Fibroblast of gingiva (primary cell): ENCODE results near the gene KCNK13.
A peak's percentile ranks its signal among the peaks of the same experiment; 100 is the strongest.
"Not testable (repeated sequence)": the region's sequence is repeated elsewhere in the genome, so short reads cannot be mapped to it uniquely, and the experiment has no call there.

Experiments used
- DNase-seq: peaks from one replicate; pipeline ENCODE4 v3.0.0-alpha.2; 2011; ENCODE audit warnings: low read depth

KCNK13 gene

DNA sequence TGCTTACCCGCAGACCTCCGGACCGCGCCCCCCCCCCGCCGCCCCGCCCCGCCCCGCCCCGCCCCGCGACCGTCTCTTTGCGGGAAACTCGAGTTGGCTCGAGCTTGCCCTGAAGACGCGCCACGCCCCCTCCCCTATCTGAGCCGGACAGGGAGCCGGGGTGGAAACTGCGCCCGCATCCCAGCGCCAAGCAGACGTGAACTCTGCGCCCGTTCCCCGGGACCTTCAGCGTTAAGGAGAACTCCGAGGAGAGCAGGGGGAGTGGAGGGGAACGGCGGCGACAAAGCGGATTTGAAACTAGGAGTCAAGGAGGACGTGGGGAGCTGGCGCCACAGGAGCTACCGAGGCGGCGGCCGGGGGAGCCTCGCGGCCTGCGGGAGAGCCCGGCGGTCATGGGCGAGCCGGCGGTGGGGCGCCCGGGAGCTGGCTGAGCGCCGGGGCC lies at the start of gene KCNK13:
Gene KCNK13 (plus strand): TSS at position 310 of the 442 bp plus-strand sequence. CDS start 212 bp downstream, outside the sequence.
- DNase-seq: no peak

GRCh38 chr14:90017371-90017770 lies 44.4 kb upstream of the KCNK13 start:
- no peak for DNase-seq

DNA sequence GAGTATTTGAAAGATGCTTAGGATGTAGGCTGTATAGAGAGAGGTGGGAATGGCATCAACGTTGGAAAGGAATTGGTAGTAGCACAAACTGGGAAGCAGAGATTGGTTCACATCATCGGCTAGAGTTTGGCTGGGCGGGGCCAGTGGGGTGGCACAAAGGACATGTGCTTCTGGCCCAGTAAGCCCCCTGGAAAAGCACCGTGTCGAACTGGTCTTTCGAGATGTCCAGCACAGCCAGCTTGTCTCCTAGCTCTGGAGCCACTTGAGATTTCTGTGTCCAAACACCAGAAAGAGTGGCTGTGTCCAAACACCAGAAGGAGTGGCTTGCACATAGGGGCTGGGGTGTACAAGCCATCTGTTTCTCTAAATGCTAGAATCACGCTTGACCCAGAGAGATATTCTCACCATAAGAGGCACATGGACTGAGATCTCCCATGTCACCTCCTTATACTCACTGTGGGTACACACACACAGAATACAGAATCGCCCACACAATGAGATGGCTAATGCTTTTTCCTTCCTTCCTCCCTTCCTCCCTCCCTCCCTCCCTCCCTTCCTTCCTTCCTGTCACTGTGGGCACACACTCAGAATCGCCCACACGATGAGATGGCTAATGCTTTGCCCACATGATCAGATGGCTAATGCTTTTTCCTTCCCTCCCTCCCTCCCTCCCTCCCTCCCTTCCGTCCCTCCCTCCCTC lies 41.8 kb upstream of the KCNK13 start:
- no peak for DNase-seq

GRCh38 chr14:90023176-90023896 lies 38.5 kb upstream of the KCNK13 start:
- no peak for DNase-seq

- DNase-seq: no peak
These were observed 36.9 kb upstream of the KCNK13 start for GRCh38 chr14:90024910-90025309.

- not testable (repeated sequence) for DNase-seq
These were observed 35.2 kb upstream of the KCNK13 start for GRCh38 chr14:90026608-90027007.

GRCh38 chr14:90027842-90028241 lies 34.0 kb upstream of the KCNK13 start:
- DNase-seq: no peak

- no peak for DNase-seq
These were observed 27.6 kb upstream of the KCNK13 start for GRCh38 chr14:90034156-90034555.

- DNase-seq: no peak
These were observed 26.8 kb upstream of the KCNK13 start for GRCh38 chr14:90034835-90035525.

GRCh38 chr14:90039253-90040010 lies 22.4 kb upstream of the KCNK13 start:
- DNase-seq: no peak

- DNase-seq: no peak
These were observed 21.4 kb upstream of the KCNK13 start for GRCh38 chr14:90040411-90040810.

DNA sequence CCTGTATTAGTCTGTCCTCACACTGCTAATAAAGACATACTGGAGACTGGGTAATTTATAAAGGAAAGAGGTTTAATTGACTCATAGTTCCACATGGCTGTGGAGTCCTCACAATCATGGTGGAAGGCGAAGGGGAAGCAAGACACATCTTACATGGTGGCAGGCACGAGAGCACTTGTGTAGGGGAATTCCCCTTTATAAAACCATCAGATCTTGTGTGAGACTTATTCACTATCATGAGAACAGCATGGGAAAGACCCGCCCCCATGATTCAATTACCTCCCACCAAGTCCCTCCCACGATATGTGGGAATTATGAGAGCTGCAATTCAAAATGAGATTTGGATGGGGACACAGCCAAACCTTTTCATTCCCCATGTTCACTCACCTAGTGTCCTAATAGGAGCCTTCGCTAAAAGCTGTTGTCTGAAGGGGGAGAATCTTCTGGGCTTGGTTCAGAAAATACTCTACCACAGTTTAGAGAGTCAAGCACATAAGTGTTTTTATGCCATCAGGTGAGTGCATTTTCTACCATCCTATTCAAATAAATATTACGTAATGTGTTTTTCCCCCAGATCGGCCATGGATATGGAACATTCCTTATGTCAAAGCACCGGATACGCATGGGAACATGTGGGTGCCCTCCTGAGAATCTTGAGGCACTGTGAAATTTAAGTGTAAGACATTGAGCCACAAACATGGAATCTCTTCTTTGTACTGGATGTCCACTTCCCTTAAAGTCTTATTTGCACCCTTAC lies 19.1 kb upstream of the KCNK13 start:
- no peak for DNase-seq

GRCh38 chr14:90045616-90046015 lies 16.2 kb upstream of the KCNK13 start:
- DNase-seq: no peak

GRCh38 chr14:90049390-90049789 lies 12.4 kb upstream of the KCNK13 start:
- no peak for DNase-seq

- no peak for DNase-seq
These were observed 11.5 kb upstream of the KCNK13 start for GRCh38 chr14:90050271-90050670.

GRCh38 chr14:90053044-90053443 lies 8.8 kb upstream of the KCNK13 start:
- no peak for DNase-seq

DNA sequence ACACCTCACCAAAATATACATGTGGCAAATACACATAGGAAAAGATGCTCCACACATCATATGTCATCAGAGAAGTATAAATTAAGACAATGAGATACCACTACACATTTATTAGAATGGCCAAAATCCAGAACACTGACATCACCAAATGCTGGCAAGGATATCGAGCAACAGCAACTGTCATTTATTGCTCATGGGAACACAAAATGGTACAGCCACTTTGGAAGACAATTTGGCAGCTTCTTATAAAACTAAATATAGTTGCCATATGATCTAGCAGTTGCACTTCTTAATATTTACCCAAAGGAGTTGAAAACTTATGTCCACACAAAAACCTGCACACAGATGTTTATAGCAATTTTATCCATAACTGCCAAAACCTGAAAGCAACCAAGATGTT lies 7.0 kb upstream of the KCNK13 start:
- no peak for DNase-seq

DNA sequence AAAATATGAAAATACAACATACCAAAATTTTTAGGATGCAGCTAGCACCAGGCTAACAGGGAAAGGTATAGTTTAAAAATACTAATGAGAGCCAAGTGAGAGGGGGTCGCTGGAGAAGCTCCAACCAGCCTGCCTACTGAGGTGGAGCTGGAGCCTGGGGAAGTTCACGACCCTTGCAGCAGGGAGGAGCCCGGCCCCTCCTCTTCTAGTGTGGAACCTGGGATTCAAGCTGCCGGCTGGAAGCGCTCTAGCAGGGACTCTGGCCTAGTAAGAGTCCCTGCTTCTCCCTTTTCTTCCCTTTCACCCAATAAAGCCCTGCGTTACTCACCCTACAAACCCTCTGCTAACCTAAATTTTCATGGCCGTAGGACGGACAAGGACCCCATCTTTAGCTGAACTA lies 5.0 kb upstream of the KCNK13 start:
- no peak for DNase-seq

DNA sequence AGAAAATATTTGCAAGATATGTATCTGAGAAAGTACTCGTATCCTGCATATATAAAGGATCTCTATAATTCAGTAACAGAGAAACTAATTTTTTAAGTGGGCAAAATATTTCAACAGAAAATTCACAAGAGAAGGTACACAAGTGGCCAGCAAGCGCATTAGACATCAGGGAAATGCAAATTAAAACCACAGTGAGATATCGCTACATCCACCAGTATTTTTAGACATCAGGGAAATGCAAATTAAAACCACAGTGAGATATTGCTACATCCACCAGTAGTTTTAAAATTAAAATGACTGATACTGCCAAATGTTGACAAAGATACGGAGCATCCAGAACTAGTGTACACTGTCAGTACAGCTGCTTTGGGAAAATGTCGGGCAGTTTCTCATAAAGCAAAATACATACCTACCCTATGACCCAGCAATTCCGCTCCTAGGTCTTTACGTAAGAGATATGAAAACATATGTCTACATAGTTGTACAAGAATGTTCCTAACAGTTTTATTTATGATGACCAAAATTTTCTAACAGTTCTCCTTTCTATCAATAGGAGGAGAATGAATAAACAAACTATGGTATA lies 2.8 kb upstream of the KCNK13 start:
- no peak for DNase-seq

DNA sequence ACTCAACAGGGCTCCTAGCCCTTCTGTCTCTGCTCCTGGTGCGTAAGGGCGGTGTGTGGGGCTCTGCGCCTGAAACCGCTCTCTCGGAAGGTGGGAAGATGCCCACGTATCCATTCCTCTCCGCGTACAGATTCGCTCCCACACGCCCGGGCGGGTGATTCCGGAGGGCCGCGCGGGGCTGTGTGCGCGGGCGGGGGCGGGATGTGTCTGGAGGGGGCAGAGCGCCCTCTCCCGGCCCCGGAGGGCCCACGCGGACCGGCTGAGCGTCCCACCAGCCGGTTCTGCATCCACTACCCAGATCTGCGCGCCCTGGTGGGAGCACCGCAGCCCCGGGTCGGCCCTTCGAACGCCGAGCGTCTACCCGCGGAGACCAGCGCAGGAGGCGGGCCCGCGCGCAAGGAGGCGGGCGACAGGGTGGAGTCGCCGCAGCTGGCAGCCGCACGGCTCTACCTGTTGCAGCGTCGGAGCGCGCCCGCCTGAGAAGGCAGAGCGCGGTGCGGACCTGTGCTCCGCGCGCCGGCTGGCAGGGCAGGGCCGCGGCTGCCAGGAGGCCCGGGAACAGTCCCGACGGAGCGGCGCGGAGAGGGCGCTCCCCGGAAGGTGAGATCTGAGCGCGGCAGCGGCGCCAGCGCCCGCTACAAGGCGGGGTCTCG lies 1.4 kb upstream of the KCNK13 start:
- DNase-seq: peak; percentile 29
